OCI-LY1 (cell line): ENCODE measurements around the gene OLFM1.

Source experiments
- CTCF ChIP-seq: fragments of 200-600 bp; sonication (generic), shearing (Covaris generic); IDR thresholded peaks from 2 replicates; pipeline ENCODE4 v1.5.1; 2017; ENCODE audit warnings: mild to moderate bottlenecking, antibody characterized with exemption, low read length, moderate library complexity, mixed read lengths
- EZH2 ChIP-seq: fragments of 200-600 bp; sonication (generic), shearing (Covaris generic); IDR thresholded peaks from 2 replicates; pipeline ENCODE4 v1.8.0; 2017; ENCODE audit warnings: borderline replicate concordance, mixed run types, mild to moderate bottlenecking, antibody characterized with exemption, low read length, moderate library complexity, mixed read lengths

DNA sequence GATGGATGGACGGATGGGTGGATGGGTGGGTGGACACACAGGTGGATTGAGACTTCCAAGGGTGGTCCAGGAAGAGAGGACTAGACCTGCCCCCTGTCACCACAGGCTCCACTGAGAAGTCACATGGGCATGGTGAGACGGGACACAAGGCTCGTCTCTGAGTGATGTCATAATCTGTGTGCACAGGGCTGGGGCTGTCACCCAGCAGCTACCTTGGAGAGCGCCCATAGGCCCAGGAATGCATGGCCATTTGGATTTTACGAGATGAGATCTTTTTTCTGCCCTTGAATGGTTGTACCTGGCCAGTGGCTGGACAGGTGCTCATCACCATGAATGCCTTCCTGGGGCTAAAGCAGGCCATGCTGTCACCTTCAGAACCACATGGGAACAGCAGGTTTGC lies 3.1 kb downstream of the OLFM1 start:
- no peak for TF ChIP-seq CTCF
- TF ChIP-seq EZH2 = no peak
